Measurements from ENCODE around the gene ATXN1. TPM values are rescaled to one million over a fixed set of nuclear protein-coding genes. Genes with fewer than 3 reads are reported as not detected.

Gene ATXN1
- total and polyA plus RNA-seq, 2 of the 8 experiments (the other 6 are each of a cell fraction or from before 2014, with no cell fraction given): 1.6 to 4.0 TPM

DNA sequence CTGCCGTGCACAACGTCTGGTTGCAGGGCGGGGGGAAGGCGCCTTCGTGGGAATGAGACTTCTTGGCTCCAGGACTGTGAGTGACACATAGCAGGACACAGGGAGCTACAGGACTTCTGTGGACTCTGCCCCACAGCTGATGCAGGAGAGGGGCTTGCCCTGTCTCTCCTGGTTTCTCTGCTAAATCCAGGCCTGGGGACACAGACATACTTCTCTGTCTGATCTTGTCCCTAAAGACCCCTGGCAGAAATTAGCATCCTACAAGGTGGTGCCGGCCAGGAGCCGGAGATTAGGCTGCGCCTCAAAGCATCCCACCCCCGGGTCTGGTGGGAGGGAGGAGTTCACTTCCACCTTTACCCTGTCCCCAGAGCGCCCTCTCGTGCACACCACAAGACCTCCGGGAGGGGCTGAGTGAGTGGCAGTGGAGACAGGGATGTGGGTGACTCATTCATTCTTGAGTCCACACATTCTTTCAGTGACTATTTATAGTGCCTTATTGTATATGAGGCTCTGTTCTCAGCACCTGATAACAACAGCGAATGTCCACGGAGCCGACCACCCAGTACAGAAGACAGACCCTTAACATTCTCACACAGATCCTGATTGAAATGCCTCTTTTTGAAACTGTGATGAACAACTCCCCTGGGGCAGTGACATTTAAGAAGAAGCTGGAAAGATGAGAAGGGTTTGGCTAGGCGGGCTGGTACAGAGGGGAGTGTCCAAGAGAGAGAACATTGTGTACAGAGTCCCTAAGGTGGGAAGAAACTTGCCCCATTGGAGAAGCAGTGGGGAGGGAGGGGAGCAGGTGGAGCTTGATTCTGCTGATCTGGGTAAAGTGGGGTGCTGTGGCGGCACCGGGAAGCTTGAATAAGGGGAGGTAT, 483.9 kb downstream of the ATXN1 start (continued):
- TF ChIP-seq, protein P1, sequence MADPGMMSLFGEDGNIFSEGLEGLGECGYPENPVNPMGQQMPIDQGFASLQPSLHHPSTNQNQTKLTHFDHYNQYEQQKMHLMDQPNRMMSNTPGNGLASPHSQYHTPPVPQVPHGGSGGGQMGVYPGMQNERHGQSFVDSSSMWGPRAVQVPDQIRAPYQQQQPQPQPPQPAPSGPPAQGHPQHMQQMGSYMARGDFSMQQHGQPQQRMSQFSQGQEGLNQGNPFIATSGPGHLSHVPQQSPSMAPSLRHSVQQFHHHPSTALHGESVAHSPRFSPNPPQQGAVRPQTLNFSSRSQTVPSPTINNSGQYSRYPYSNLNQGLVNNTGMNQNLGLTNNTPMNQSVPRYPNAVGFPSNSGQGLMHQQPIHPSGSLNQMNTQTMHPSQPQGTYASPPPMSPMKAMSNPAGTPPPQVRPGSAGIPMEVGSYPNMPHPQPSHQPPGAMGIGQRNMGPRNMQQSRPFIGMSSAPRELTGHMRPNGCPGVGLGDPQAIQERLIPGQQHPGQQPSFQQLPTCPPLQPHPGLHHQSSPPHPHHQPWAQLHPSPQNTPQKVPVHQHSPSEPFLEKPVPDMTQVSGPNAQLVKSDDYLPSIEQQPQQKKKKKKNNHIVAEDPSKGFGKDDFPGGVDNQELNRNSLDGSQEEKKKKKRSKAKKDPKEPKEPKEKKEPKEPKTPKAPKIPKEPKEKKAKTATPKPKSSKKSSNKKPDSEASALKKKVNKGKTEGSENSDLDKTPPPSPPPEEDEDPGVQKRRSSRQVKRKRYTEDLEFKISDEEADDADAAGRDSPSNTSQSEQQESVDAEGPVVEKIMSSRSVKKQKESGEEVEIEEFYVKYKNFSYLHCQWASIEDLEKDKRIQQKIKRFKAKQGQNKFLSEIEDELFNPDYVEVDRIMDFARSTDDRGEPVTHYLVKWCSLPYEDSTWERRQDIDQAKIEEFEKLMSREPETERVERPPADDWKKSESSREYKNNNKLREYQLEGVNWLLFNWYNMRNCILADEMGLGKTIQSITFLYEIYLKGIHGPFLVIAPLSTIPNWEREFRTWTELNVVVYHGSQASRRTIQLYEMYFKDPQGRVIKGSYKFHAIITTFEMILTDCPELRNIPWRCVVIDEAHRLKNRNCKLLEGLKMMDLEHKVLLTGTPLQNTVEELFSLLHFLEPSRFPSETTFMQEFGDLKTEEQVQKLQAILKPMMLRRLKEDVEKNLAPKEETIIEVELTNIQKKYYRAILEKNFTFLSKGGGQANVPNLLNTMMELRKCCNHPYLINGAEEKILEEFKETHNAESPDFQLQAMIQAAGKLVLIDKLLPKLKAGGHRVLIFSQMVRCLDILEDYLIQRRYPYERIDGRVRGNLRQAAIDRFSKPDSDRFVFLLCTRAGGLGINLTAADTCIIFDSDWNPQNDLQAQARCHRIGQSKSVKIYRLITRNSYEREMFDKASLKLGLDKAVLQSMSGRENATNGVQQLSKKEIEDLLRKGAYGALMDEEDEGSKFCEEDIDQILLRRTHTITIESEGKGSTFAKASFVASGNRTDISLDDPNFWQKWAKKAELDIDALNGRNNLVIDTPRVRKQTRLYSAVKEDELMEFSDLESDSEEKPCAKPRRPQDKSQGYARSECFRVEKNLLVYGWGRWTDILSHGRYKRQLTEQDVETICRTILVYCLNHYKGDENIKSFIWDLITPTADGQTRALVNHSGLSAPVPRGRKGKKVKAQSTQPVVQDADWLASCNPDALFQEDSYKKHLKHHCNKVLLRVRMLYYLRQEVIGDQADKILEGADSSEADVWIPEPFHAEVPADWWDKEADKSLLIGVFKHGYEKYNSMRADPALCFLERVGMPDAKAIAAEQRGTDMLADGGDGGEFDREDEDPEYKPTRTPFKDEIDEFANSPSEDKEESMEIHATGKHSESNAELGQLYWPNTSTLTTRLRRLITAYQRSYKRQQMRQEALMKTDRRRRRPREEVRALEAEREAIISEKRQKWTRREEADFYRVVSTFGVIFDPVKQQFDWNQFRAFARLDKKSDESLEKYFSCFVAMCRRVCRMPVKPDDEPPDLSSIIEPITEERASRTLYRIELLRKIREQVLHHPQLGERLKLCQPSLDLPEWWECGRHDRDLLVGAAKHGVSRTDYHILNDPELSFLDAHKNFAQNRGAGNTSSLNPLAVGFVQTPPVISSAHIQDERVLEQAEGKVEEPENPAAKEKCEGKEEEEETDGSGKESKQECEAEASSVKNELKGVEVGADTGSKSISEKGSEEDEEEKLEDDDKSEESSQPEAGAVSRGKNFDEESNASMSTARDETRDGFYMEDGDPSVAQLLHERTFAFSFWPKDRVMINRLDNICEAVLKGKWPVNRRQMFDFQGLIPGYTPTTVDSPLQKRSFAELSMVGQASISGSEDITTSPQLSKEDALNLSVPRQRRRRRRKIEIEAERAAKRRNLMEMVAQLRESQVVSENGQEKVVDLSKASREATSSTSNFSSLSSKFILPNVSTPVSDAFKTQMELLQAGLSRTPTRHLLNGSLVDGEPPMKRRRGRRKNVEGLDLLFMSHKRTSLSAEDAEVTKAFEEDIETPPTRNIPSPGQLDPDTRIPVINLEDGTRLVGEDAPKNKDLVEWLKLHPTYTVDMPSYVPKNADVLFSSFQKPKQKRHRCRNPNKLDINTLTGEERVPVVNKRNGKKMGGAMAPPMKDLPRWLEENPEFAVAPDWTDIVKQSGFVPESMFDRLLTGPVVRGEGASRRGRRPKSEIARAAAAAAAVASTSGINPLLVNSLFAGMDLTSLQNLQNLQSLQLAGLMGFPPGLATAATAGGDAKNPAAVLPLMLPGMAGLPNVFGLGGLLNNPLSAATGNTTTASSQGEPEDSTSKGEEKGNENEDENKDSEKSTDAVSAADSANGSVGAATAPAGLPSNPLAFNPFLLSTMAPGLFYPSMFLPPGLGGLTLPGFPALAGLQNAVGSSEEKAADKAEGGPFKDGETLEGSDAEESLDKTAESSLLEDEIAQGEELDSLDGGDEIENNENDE (IDR thresholded peaks at IDR 0.05; ENCODE audit: insufficient replicate concordance, low read length): no peak
